HepG2 (cell line): ENCODE results near the gene CYP4F8. TPM values are rescaled to one million over a fixed set of nuclear protein-coding genes. Genes with fewer than 3 reads are reported as not detected.

Experiments used
- AGO1 ChIP-seq: fragments of 200-400 bp; formaldehyde crosslinking; IDR thresholded peaks from 2 replicates; pipeline ENCODE4 v1.6.1; 2017; ENCODE audit warnings: mild to moderate bottlenecking, low read depth, low read length, moderate library complexity; ENCODE audit not compliant: poor library complexity, severe bottlenecking
- BRCA1 ChIP-seq: sonication (generic); formaldehyde crosslinking; IDR thresholded peaks from 2 replicates; pipeline ENCODE4 v1.4.0; 2020; ENCODE audit warnings: missing genetic modification reagents
- CREB1 ChIP-seq, 2 experiments: fragments of 450-650 bp in 1 of 2; IDR thresholded peaks; 2 replicates each; pipeline ENCODE4 v1.6.1; 2016 to 2017; ENCODE audit warnings: control low read depth in 1 of 2, mild to moderate bottlenecking in 1 of 2, missing compliant biosample characterization in 1 of 2, missing genetic modification characterization in 1 of 2
- EHMT2 ChIP-seq: fragments of 200-600 bp; sonication (generic); IDR thresholded peaks from 2 replicates; pipeline ENCODE4 v1.7.0; 2017; ENCODE audit warnings: antibody characterized with exemption, low read depth, low read length, borderline replicate concordance
- FOXK1 ChIP-seq: sonication (generic); formaldehyde crosslinking; IDR thresholded peaks from 2 replicates; pipeline ENCODE4 v1.4.0; 2020; ENCODE audit warnings: low read depth, missing genetic modification reagents, borderline replicate concordance
- FOXO1 ChIP-seq: sonication (generic); formaldehyde crosslinking; IDR thresholded peaks from 2 replicates; pipeline ENCODE4 v1.4.0; 2020; ENCODE audit warnings: missing genetic modification reagents
- HNF4A ChIP-seq: sonication (generic); formaldehyde crosslinking; IDR thresholded peaks from 2 replicates; pipeline ENCODE4 v1.4.0; 2020; ENCODE audit warnings: missing genetic modification reagents
- IRX3 ChIP-seq: sonication (generic); formaldehyde crosslinking; IDR thresholded peaks from 2 replicates; pipeline ENCODE4 v1.8.1; 2023; ENCODE audit warnings: mild to moderate bottlenecking, low read depth, missing genetic modification reagents, borderline replicate concordance
- JUN ChIP-seq: sonication (generic); formaldehyde crosslinking; IDR thresholded peaks from 2 replicates; pipeline ENCODE4 v1.4.0; 2020; ENCODE audit warnings: mild to moderate bottlenecking, missing genetic modification reagents
- KMT2B ChIP-seq: IDR thresholded peaks from 2 replicates; pipeline ENCODE4 v1.6.1; 2016; ENCODE audit warnings: missing genetic modification reagents, missing compliant biosample characterization
- MED13 ChIP-seq: sonication (generic); formaldehyde crosslinking; IDR thresholded peaks from 2 replicates; pipeline ENCODE4 v1.5.0; 2020; ENCODE audit warnings: missing genetic modification reagents
- NONO ChIP-seq, 2 experiments: fragments of 450-650 bp in 1 of 2; sonication (generic) in 1 of 2; formaldehyde crosslinking in 1 of 2; IDR thresholded peaks in 1 of 2; conservative IDR thresholded peaks in 1 of 2; 2 replicates each; pipeline versions ENCODE4 v1.6.1 to v1.8.0; 2017 to 2022; ENCODE audit warnings: mild to moderate bottlenecking in 1 of 2, missing genetic modification reagents in 1 of 2, moderate library complexity in 1 of 2
- PPARG ChIP-seq: conservative IDR thresholded peaks from 2 replicates; pipeline ENCODE4 v1.6.1; 2016; ENCODE audit warnings: missing biosample characterization, missing genetic modification reagents
- REL ChIP-seq: sonication (generic); formaldehyde crosslinking; conservative IDR thresholded peaks from 2 replicates; pipeline ENCODE4 v1.8.0; 2022; ENCODE audit warnings: mild to moderate bottlenecking, missing genetic modification reagents, moderate library complexity
- SIX4 ChIP-seq: sonication (generic); formaldehyde crosslinking; IDR thresholded peaks from 2 replicates; pipeline ENCODE4 v1.4.0; 2020; ENCODE audit warnings: missing genetic modification reagents
- SMC3 ChIP-seq: IDR thresholded peaks from 2 replicates; pipeline ENCODE4 v1.6.1; 2011; ENCODE audit warnings: low read length, improper control_type of control experiment
- ZBTB7B ChIP-seq: sonication (generic); formaldehyde crosslinking; IDR thresholded peaks from 2 replicates; pipeline ENCODE4 v1.4.0; 2020; ENCODE audit warnings: missing genetic modification reagents
- ZNF160 ChIP-seq: sonication (generic); formaldehyde crosslinking; IDR thresholded peaks from 2 replicates; pipeline ENCODE4 v1.8.0; 2022; ENCODE audit warnings: mild to moderate bottlenecking, inconsistent platforms, missing genetic modification reagents
- ZNF510 ChIP-seq: sonication (generic); formaldehyde crosslinking; IDR thresholded peaks from 2 replicates; pipeline ENCODE4 v1.4.0; 2020; ENCODE audit warnings: low read depth, mild to moderate bottlenecking, missing genetic modification reagents
- ZNF563 ChIP-seq: sonication (generic); formaldehyde crosslinking; IDR thresholded peaks from 2 replicates; pipeline ENCODE4 v1.8.0; 2022; ENCODE audit warnings: mild to moderate bottlenecking, moderate library complexity, missing genetic modification reagents
- polyA plus RNA-seq, 8 experiments: library from polyadenylated mRNA; depleted of rRNA in 3 of 8; stranded (reverse) in 7 of 8; unstranded in 1 of 8; fragments of >200 nt; fragmentation: Illumina TruSeq in 4 of 8; extraction: Trizol in 4 of 8; gene quantifications; 2 replicates each; pipeline versions ENCODE4 v1.2.1 to v1.2.3, GENCODE V29; 2011 to 2016; ENCODE audit warnings: low read depth in 4 of 8, missing spikeins in 1 of 8, mixed read lengths in 1 of 8; ENCODE audit not compliant: insufficient read depth in 1 of 8
- total RNA-seq, 5 experiments: library from RNA; depleted of rRNA; stranded (reverse); fragments of >200 nt; fragmentation: Illumina TruSeq; extraction: Trizol; gene quantifications; 2 replicates each; pipeline ENCODE4 v1.2.3, GENCODE V29; 2016; ENCODE audit warnings: low read depth in 1 of 5
- TF ChIP-seq, protein P1 (sequence below): IDR thresholded peaks from 2 replicates; pipeline ENCODE4 v1.6.1; 2016; ENCODE audit warnings: low read depth, control low read depth
- TF ChIP-seq, protein P2 (sequence below): IDR thresholded peaks from 2 replicates; pipeline ENCODE4 v1.6.1; 2018; ENCODE audit warnings: missing genetic modification reagents
- TF ChIP-seq, protein P3 (sequence below): sonication (generic); formaldehyde crosslinking; IDR thresholded peaks from 2 replicates; pipeline ENCODE4 v1.4.0; 2020; ENCODE audit warnings: missing genetic modification reagents
- TF ChIP-seq, protein P4 (sequence below): sonication (generic); formaldehyde crosslinking; IDR thresholded peaks from 2 replicates; pipeline ENCODE4 v1.4.0; 2020; ENCODE audit warnings: missing genetic modification reagents, borderline replicate concordance

The CYP4F8 gene
- total and polyA plus RNA-seq, 2 of the 13 experiments (the other 11 are each of a cell fraction or from before 2014, with no cell fraction given): not detected

DNA sequence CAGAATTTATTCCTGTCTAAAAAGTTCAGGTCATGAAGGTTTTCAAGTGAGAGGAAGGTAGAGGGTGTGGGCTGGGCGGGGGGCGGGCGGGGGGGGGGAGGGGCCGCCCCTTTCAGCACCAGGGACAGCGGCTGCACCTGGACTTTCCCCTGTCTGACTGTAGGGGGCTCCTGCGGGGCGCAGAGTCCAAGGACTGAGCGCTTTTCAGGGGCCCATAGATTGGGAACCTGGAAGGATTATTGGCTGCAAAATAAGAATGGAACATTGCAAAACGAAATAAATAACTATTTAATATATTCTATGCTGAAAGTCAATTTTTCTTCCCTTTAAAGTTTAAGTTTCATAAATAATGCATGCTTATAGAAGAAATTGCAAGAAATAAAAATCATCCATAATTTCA is 16.8 kb downstream of the CYP4F8 start (continued):
- TF ChIP-seq, protein P1, sequence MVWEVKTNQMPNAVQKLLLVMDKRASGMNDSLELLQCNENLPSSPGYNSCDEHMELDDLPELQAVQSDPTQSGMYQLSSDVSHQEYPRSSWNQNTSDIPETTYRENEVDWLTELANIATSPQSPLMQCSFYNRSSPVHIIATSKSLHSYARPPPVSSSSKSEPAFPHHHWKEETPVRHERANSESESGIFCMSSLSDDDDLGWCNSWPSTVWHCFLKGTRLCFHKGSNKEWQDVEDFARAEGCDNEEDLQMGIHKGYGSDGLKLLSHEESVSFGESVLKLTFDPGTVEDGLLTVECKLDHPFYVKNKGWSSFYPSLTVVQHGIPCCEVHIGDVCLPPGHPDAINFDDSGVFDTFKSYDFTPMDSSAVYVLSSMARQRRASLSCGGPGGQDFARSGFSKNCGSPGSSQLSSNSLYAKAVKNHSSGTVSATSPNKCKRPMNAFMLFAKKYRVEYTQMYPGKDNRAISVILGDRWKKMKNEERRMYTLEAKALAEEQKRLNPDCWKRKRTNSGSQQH (CRISPR knock-in tag): peak; percentile 75; the same call in 1 of the 2 replicates
- TF ChIP-seq EHMT2 (peak; percentile 32; the same call in 1 of the 2 replicates), MED13 (CRISPR knock-in tag) (peak; percentile 75), ZNF563 (CRISPR knock-in tag) (no peak), SIX4 (CRISPR knock-in tag) (peak; percentile 55; the same call in 1 of the 2 replicates), CREB1 (IDR thresholded peaks at IDR 0.05) (no peak), CREB1 (CRISPR knock-in tag; IDR thresholded peaks at IDR 0.05) (no peak), IRX3 (no peak), ZNF510 (no peak), FOXO1 (0 out of 2 replicates have a peak, but pooled peaks have one; percentile 42), SMC3 (peak; percentile 58), HNF4A (CRISPR knock-in tag) (peak; percentile 59), ZBTB7B (CRISPR knock-in tag) (0 out of 2 replicates have a peak, but pooled peaks have one; percentile 59), NONO (IDR thresholded peaks at IDR 0.05) (no peak), NONO (CRISPR knock-in tag; conservative IDR thresholded peaks at IDR 0.05) (no peak), REL (no peak), FOXK1 (CRISPR knock-in tag) (peak; percentile 46; the same call in 1 of the 2 replicates), ZNF160 (peak; percentile 80; the same call in 1 of the 2 replicates), KMT2B (CRISPR knock-in tag) (peak; percentile 60; the same call in 1 of the 2 replicates), JUN (CRISPR knock-in tag) (no peak), BRCA1 (CRISPR knock-in tag) (peak; percentile 90; the same call in 1 of the 2 replicates), AGO1 (no peak), PPARG (CRISPR knock-in tag) (peak; percentile 51; the same call in 1 of the 2 replicates)
- TF ChIP-seq, protein P2, sequence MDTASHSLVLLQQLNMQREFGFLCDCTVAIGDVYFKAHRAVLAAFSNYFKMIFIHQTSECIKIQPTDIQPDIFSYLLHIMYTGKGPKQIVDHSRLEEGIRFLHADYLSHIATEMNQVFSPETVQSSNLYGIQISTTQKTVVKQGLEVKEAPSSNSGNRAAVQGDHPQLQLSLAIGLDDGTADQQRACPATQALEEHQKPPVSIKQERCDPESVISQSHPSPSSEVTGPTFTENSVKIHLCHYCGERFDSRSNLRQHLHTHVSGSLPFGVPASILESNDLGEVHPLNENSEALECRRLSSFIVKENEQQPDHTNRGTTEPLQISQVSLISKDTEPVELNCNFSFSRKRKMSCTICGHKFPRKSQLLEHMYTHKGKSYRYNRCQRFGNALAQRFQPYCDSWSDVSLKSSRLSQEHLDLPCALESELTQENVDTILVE (CRISPR knock-in tag): peak; percentile 78; the same call in 1 of the 2 replicates
- TF ChIP-seq, protein P3, sequence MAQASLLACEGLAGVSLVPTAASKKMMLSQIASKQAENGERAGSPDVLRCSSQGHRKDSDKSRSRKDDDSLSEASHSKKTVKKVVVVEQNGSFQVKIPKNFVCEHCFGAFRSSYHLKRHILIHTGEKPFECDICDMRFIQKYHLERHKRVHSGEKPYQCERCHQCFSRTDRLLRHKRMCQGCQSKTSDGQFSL: peak; percentile 93
- TF ChIP-seq, protein P4, sequence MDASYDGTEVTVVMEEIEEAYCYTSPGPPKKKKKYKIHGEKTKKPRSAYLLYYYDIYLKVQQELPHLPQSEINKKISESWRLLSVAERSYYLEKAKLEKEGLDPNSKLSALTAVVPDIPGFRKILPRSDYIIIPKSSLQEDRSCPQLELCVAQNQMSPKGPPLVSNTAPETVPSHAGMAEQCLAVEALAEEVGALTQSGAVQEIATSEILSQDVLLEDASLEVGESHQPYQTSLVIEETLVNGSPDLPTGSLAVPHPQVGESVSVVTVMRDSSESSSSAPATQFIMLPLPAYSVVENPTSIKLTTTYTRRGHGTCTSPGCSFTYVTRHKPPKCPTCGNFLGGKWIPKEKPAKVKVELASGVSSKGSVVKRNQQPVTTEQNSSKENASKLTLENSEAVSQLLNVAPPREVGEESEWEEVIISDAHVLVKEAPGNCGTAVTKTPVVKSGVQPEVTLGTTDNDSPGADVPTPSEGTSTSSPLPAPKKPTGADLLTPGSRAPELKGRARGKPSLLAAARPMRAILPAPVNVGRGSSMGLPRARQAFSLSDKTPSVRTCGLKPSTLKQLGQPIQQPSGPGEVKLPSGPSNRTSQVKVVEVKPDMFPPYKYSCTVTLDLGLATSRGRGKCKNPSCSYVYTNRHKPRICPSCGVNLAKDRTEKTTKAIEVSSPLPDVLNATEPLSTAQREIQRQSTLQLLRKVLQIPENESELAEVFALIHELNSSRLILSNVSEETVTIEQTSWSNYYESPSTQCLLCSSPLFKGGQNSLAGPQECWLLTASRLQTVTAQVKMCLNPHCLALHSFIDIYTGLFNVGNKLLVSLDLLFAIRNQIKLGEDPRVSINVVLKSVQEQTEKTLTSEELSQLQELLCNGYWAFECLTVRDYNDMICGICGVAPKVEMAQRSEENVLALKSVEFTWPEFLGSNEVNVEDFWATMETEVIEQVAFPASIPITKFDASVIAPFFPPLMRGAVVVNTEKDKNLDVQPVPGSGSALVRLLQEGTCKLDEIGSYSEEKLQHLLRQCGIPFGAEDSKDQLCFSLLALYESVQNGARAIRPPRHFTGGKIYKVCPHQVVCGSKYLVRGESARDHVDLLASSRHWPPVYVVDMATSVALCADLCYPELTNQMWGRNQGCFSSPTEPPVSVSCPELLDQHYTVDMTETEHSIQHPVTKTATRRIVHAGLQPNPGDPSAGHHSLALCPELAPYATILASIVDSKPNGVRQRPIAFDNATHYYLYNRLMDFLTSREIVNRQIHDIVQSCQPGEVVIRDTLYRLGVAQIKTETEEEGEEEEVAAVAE (CRISPR knock-in tag): peak; percentile 77; the same call in 1 of the 2 replicates
